ENCODE results near the gene TEC.
"Not testable (repeated sequence)": the region's sequence is repeated elsewhere in the genome, so short reads cannot be mapped to it uniquely, and the experiment has no call there.

TEC gene

DNA sequence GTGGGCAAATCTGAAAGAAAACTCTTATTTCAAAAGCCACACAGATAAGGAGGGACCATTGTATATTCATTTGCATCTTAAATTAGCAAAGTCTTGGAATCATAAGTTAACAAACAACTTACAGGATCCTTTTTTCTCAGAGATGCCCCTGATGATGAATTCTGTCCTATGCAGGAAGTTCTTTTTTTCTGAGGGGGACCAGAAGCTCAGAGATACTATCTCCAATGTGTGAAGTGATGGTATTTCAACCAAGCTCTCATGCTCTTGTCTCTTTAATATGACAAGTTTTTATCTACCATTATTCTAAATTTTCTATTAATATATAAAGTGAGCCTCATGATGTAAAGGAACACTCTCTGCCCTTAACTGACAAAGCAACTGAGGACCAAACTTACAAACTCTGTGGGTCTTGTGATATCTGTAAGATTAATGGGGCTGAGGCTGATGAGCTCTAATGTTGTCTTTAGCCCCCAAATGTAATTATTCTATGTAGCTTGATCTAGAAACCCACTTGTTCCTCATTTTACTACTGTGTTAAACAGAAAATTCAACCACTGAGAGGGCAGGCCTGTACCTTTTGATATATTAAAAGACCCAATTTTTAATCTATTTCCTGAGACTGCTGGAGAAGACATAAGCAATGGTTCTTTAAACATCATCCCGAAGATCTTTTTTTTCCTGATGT lies 27.0 kb downstream of the TEC start:
- DNase-seq (ENCODE audit: low read depth), result no peak

DNA sequence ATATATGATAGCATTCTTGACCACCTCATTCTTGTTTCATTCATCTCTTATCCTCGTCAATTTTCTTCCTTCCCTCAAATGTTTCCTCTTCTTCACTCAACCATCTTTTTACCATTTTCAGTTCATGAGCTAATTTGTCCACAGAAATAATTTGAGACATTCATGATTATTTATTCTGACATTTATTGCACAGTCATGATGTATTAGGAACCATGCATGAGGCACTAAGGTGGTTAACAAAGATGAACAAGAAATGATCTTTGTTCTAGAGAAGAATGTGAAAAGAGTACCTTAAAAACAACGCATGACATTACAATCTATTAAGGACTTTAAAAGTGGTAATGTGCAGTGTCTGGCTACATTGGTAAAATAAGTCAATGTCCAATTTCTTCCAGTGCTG lies 27.9 kb downstream of the TEC start:
- no peak for DNase-seq (ENCODE audit: low read depth)

DNA sequence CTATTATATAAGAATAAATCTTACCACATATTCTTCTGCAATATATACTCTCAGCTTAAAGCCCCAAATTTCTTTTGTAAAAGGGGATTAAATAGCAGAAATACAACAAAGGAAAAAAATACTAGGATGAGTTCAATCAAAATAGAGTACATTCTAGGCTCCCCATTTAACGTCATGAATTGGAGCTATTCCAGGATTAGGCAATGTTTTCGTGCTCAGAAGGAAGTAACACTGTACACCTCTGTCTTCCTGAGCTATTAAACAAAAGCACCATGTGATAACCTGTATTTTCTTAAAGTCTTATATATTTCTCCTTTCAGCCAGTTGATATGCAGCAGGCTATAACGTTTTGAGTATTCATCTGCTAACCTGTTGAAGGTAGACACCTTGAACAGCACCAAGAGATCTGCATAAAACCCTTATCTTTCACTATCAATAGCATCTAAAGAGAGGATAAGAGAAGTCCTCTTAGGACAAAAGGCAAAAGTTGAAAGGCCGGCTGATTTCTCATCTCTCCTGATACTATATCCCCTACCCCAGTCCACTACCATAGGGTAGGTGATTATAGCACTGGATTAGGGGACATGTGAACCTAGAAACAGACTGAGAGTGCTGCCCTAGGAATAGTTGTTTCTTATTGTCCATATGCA lies 31.5 kb downstream of the TEC start:
- no peak for DNase-seq (ENCODE audit: low read depth)

DNA sequence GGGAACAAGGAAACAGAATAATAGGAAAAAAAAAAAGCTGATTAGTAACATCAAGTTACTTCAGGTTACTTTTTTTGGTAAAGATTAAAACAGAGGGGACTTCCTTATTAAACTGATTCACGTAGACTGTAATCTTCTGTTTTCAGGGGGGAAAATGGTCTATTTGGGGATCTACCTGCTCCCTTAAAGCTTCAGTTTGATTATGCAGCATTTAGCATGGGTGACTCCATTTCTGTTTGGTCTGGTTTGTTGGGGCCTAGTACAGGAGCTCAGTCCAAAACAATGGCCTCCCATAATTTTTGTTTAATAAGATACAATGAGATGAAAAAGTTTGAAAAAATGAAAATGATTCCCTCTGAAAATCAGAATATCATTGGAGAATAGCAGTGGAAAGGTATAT lies 34.6 kb downstream of the TEC start:
- DNase-seq (ENCODE audit: low read depth), result no peak

DNA sequence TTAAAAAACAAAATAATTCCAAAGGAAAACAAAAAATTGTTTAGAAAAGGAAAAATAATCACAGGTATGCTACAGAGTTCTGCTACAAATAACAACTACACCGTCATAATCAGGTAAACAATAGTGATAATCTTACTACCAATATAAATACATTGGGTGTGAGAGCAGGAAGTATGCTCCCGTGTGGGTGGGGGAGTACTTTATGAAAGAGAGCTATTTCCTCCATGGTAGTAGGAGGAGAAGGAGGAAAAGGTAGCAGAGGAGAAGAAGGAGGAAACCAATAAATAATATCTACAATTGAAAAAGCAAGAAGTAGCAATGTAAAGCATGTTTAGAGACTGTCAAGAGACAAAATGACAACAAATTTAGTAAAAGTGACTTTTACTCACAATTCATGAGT lies 35.1 kb downstream of the TEC start:
- DNase-seq (ENCODE audit: low read depth), result no peak

DNA sequence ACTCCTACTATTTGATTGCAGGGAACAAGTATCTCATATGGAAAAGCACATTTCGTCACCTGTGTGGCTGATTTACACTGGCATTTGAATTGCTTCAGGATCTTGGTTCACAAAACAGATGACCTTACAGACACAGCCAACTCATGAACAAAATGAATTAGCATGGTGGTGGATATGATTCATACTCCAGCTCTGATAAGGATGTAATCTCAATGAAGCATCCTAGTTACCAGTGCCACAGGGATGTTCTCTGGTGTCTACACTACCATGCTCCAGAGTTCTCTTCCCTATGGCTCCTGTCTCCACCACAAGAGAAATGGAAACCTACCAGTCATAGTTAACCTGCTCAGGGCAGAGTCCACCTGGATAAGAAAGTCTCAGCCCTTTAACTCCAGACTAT lies 40.7 kb downstream of the TEC start:
- no peak for DNase-seq (ENCODE audit: low read depth)

DNA sequence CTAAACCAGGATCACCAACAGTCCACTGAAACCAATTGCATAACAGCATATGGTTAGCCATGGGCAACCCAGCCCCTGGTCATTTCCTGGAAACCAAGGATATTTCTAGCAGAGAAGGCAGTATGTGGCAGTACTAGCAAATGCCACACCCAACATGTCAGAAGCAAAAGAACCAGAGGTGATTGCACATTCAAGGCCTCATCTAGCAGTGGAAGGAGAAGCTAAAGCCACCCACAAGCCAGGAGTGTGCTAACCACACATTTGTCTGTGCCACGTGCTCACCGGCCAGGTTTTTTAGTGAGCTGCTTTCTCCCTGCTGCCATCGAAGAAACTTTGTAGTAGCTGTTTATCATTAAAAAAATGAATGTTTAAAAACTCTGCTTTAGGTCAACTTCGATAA lies 42.0 kb downstream of the TEC start:
- DNase-seq (ENCODE audit: low read depth), result no peak

DNA sequence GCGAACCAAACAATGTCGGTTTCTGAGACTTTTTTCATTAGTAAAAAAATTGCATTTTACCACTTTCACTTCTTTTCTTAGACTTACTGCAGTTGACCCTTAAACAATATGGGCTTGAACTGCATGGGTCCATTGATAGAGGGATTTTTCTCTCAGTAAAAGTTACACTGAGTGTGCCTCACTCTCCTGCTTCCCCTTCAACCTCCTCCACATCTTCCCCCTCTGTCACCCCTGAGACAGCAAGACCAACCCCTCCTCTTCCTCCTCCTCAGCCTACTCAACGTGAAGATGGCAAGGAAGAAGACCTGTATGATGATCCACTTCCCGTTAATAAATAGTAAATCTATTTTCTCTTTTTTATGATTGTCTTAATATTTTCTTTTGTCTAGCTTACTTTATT lies 43.4 kb downstream of the TEC start:
- DNase-seq (ENCODE audit: low read depth), result no peak

DNA sequence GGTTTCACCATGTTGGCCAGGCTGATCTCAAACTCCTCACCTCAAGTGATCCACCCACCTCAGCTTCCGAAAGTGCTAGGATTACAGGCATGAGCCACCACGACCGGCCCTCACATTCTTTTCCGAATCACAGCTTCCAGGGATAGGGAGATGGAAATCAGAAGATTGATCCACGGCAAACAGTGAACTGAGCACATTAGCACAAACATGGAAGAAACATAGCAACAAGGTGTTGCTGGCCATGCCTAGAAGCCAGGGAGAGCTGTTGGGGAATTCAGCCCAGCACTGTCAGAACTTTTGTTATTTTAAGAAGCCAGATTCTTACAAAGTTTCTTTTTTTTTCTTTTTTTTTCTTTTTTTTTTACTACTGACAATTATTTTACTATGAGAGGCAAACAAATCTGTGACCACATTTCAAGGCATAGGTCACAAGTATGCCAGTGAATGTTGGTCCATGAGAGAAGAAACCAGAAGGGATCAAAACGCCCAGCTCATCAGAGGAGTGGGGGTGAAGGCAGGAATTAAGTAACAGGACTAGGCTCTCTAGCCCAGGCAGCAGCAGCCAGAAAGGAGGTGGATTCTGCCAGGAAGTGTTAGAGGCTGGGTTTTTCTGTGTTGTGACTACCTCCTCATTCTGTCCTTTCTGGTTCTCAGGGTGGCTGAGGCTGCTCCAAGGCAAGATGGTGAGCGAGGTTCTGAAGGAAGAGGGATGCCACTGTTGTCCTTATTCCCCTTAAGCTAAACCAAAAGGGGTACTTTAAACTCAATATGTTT lies 44.1 kb downstream of the TEC start:
- DNase-seq (ENCODE audit: low read depth), result no peak

DNA sequence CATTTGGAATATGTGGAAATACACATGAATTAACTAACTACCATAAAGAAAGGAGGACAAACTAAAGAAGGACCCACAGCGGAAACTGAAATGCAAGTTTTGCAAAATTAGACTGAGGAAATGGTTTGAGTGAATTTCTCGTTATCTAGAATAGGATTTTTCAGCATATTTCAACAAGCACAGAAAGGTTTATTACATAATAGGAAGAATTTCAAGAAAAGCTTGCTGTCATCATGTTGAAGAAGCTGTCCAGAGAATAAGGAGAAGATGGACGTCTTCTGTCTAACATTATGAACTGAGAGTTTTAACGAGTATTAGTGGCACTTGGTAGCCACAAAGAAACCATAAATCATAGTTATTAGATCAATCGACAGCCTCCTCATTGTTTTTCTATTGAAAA lies 45.0 kb downstream of the TEC start:
- DNase-seq (ENCODE audit: low read depth), result no peak

DNA sequence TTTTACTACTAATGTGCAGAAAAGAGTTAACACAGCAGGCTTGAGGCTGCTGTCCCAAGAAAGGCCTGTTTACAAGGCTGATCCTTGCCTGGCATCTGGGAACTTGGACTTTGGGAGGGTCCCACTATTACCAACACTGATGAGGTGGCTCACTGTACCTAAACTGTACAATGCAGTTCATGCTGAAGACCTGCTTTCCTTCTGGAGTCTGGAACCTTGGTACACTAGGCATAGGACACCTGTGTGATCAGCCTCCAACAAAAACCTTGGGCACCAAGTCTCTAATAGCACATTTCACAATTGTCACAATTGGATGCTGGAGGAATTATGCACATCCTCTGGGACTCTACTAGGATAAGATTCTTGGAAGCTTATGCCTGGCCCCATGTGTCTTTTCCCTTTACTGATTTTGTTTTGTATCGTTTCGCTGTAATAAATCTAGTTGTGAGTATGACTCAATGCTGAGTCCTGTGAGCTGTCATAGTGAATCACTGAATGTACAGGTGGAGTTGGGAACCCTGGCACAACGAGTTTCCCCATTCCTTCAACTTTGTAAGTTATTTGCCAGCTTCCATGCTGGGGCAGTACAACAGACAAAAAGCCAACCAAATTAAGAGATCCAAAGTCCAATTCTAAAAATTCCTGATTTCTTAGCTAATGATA lies 45.9 kb downstream of the TEC start:
- no peak for DNase-seq (ENCODE audit: low read depth)

DNA sequence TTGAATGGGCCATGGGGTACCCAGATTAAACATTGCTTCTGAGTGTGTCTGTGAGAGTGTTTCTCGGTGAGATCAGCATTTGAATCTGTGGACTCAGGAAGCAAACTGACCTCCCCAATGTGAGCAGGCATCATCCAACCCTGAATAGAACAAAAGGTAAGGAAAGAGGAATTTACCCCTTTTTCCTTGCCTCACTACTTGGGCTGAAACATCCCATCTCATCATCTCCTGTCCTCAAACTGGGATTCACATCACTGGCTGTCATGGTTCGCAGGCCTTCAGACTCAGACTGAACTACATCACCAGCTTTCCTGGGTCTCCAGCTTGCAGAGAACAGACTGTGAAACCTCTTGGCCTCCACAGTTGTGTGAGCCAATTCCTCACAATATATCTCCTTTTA lies 47.1 kb downstream of the TEC start:
- no peak for DNase-seq (ENCODE audit: low read depth)

DNA sequence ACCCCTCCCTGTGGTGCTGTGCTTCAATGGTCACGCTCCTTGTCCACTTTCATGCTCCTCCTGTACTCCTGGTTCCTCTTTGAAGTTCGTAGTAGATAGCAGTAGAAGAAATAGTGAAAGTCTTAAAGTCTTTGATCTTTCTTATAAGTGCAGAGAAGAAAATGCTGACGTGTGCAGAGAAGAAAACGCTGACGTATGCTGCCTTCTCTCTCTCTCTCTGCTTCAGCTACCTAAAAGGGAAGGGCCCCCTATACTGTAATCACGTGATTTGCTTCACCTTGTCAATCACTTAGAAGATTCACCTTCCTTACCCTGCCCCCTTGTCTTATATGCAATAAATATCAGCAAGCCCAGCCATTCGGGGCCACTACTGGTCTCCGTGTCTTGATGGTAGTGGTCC lies 50.2 kb downstream of the TEC start:
- not testable (repeated sequence) for DNase-seq (ENCODE audit: low read depth)

DNA sequence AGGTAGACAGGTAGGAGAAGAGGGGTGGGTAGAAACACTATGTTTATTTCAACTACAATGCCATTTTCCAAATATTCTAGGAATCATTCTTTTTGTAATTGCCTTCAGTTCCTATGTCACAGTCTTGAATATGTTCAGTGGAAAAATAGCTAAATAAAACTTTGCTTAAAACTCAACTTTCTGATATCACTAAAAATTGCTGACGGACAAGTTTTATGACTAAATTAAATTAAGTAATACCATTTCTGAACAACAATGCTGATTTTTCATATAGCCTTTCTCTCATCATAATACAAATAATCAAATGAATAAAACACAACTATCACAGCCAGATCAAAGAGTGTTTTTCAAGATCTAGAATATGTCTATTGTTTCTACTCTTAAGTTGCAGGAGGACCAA lies 53.1 kb downstream of the TEC start:
- DNase-seq (ENCODE audit: low read depth), result no peak

DNA sequence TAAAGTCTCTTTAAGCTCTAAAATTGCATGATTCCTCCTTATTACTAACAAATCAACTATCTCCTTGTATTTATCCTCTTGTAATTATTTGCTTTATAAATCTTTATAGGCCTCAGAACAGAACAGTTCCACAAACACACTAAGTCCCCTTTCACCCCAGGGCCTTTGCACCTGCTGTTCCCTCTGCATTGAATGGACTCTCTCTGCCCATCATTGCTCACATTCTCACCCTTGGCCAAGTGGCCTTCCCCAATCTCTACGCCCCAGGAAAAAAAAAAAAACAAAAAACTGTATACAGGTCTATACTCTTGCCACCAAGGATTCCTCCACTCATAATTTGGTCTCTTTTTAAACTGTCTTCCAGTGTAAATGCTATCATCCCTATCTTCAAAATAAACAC lies 53.7 kb downstream of the TEC start:
- DNase-seq (ENCODE audit: low read depth), result no peak

DNA sequence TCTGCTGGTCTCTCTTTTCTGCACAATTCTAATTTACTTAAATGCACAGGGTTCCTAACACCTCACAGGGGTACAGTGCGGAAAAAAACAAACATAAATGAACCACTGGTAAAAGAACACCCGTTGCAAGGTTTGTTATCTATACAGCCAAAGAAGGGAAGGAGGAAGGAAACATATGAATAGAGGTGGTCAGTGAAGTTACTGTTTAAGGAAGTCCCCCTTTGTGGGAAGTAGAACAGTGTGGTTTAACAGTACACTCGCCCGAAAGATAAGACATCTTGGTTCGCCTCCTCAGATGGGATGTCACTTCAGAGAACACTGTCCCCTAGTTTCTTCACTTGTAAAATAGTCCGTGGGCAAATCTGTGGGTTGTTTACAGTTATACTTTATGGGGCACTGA lies 57.5 kb downstream of the TEC start:
- DNase-seq (ENCODE audit: low read depth), result no peak

DNA sequence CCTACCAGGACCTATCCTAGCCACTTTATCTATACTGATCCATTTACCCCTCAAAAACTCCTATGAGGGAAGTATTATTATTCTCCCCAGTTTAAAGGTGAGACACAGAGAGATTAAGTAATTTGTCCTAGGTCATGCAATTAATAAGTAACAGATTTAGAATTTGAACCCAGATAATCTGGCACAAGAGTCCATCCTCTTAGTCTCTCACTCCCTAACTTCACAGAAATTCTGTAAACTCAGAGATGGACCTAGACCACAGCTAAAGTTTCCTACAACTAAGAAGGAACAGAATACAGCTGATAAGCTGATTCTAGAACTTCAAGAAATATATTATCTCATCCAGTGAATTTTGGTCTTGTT lies 58.7 kb downstream of the TEC start:
- DNase-seq (ENCODE audit: low read depth), result no peak

DNA sequence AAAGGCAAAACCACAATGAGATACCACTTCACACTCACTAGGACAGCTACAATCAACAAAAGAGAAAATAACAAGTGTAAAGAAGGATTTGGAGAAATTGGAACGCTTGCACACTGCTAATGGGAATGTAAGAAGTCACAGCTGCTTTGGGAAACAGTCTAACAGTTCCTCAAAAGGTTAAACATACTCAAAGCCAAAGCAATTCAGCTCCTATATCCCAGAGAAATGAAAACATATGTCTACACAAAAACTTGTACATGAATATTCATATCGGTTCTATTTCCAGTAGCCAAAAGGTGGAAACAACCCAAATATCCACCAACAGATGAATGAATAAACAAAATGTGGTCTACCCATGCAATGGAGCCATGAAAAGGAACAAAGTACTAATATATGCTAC lies 64.0 kb downstream of the TEC start:
- DNase-seq (ENCODE audit: low read depth), result no peak

DNA sequence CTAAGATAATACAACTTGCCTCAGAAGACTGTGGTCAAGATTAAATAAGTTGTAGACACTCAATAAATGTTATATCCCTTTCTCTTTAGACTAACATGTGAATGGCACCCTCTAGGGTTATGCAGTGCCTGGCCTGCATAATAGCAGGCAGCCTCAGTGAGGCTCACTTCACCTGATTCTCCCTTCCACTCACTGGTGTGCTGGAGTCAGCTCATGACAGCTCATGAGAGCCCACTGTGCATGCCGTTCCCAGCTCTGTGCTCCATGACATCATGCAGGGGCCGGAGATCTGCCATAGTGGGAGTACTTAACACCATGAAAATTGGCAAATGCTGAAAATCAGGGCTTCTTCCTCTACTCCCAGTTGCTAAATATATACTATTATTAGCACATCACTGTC lies 64.5 kb downstream of the TEC start:
- DNase-seq (ENCODE audit: low read depth), result no peak

DNA sequence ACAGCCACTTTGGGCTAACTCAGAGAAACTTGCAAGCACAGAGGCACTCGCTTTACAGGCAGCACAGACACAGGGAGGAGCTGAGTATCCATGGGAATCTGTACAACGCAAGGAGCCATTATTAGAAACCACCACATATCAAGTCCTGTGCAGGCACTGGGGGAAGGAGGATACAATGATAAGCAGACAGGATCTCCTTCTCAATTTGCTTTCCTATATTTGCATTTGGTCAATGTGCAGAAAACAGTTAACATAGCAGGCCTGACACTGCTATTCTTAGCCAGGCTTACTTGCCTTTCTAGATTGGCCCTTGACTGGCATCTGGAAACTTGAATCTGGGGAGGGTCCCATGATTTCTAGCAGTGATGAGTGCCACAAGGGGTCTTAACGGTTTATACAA lies 65.8 kb downstream of the TEC start:
- DNase-seq (ENCODE audit: low read depth), result no peak

DNA sequence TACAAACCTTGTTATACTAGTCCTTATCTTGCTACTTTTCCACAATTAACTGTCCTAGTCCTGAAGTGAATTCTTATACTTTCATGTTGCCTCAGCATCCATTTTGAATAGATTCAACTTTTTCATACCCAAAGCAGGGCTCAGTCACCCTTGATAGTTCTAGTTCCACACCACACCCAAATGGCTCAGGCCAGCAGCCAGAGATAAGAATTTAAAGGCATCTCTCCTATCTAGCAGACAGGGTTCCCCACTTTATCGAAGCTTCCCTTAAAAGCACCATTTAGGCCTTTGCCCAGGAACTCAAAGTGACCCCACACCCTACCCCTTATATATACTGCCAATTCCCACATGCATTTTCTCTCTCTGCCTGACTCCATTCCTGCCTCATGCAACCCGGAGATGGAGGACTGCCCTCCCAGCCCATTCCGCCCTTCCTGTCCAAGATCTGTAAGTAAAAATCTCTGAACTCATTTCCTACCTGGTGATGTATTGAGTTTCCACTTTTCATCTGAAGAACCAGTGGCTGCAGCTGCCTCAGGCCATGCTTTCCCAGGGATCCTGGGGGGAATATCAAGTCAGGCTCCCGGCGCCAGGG lies 71.9 kb downstream of the TEC start:
- no peak for DNase-seq (ENCODE audit: low read depth)

DNA sequence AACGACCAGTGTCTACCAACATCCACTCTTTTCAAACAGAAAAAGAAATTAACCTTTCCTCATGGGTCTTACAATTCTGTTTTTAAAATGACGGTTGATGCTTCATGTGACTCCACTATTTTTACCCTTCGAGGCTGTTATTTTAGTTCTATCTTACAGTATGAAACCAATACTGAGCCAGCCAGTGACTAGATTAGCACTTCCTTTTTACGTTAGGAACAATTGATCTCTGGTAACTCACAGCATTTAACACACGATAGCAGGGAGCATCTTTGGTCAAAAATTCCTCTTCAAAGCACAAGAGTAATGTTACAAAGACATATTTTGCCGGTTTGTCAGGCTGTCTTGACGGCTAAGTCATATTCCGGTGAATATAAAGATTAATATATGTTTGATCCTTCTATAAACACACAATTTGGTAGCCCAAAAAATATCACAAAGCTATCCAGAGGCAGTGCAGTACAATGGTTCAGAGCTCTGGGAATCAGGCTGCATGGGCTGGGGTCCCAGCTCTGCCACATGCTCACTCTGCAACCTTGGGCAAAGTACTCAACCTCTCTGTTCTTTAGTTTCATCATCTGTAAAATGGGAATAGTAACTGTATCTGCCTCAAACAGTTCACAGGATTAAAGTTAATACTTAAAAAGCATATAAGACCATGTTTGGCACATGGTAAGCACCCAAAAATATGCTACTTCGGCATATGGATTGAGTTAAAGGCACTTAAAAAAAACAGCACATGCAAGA lies 72.7 kb downstream of the TEC start:
- no peak for DNase-seq (ENCODE audit: low read depth)

All from stimulated activated CD8-positive, alpha-beta memory T cell treated with anti-CD3 and anti-CD28 coated beads, Interleukin-7, amount 100 ng/mL, for 24 hours (primary cell).